ENCODE measurements around the gene PDGFC.

The PDGFC gene

DNA sequence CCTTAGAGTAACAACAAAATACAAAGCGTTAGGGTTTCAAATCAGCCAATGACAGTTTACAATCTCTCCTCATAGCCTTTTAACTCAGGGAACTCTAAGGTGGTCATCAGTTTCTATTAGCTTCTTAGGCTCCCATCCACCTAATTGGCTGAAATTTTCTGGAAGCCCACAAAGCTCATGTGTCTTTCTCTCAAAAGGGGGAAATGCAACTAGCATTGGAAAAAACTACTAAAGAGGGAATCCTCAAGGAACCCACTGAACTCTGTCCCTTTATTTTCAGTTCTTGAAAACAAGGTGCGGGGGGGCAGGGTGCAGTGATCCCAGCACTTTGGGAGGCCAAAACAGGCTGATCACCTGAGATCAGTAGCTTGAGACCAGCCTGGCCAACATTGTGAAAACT lies 56.4 kb downstream of the PDGFC start:
- no peak overlapping the region for H3K9ac ChIP-seq (ENCODE audit: low read length)
- H3K27me3 ChIP-seq (ENCODE audit: insufficient read depth, low read length): no peaks in the 10 kb centered on the region
- H3K79me2 ChIP-seq (ENCODE audit: insufficient read depth, low read length): no peaks in the 10 kb centered on the region
- H3K4me2 ChIP-seq (ENCODE audit: low read length): no peak overlapping the region
- H2AFZ ChIP-seq (ENCODE audit: low read length): no peak overlapping the region
- no peaks in the 10 kb centered on the region for H4K20me1 ChIP-seq (ENCODE audit: insufficient read depth, low read length)
- no peaks in the 10 kb centered on the region for H3F3A ChIP-seq (ENCODE audit: insufficient read depth, low read length)
- no peaks in the 10 kb centered on the region for H3K4me1 ChIP-seq (ENCODE audit: insufficient read depth, low read length, severe bottlenecking)
- no peak overlapping the region for H3K4me3 ChIP-seq (ENCODE audit: low read depth, low read length, poor library complexity, severe bottlenecking)
- H3K27ac ChIP-seq (ENCODE audit: low read depth, low read length, poor library complexity, severe bottlenecking): no peak overlapping the region
- H3K9me2 ChIP-seq (ENCODE audit: low read depth, low read length): no peaks in the 10 kb centered on the region
- H3K36me3 ChIP-seq (ENCODE audit: insufficient read depth, low read length): no peaks in the 10 kb centered on the region
- TF ChIP-seq, protein P1, sequence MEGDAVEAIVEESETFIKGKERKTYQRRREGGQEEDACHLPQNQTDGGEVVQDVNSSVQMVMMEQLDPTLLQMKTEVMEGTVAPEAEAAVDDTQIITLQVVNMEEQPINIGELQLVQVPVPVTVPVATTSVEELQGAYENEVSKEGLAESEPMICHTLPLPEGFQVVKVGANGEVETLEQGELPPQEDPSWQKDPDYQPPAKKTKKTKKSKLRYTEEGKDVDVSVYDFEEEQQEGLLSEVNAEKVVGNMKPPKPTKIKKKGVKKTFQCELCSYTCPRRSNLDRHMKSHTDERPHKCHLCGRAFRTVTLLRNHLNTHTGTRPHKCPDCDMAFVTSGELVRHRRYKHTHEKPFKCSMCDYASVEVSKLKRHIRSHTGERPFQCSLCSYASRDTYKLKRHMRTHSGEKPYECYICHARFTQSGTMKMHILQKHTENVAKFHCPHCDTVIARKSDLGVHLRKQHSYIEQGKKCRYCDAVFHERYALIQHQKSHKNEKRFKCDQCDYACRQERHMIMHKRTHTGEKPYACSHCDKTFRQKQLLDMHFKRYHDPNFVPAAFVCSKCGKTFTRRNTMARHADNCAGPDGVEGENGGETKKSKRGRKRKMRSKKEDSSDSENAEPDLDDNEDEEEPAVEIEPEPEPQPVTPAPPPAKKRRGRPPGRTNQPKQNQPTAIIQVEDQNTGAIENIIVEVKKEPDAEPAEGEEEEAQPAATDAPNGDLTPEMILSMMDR (IDR thresholded peaks at IDR 0.05; ENCODE audit: low read length): no peak
- TF ChIP-seq EZH2 (IDR thresholded peaks at IDR 0.05; ENCODE audit: borderline replicate concordance, low read length): no peak
- no peaks in the 10 kb centered on the region for H3K9me3 ChIP-seq (ENCODE audit: low read length)

DNA sequence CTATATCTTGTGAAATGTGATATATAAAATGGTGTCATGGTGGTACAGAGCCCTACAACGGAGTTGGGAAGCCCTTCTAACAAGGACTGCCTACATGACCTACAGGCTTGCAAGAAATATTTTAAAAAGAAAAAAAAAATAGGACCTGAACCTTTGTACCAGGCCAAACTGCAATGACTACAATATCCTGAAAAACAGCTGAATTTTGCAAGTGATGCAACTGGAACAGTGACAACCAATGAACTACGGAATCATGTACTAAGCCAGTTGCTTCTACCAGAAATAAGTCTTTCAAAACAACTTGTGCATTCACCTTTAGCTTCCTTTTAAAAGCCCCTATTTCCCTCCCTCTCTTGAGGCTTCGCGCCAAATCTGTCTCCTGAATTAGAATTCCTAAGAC lies 58.4 kb downstream of the PDGFC start:
- no peaks in the 10 kb centered on the region for H3K9me3 ChIP-seq (ENCODE audit: low read length)
- no peak overlapping the region for H3K4me2 ChIP-seq (ENCODE audit: low read length)
- TF ChIP-seq, protein P1 (IDR thresholded peaks at IDR 0.05; ENCODE audit: low read length): no peak
- no peak for TF ChIP-seq EZH2 (IDR thresholded peaks at IDR 0.05; ENCODE audit: borderline replicate concordance, low read length)
- H3K27ac ChIP-seq (ENCODE audit: low read depth, low read length, poor library complexity, severe bottlenecking): no peak overlapping the region
- H3F3A ChIP-seq (ENCODE audit: insufficient read depth, low read length): no peaks in the 10 kb centered on the region
- no peak overlapping the region for H3K4me3 ChIP-seq (ENCODE audit: low read depth, low read length, poor library complexity, severe bottlenecking)
- no peaks in the 10 kb centered on the region for H3K4me1 ChIP-seq (ENCODE audit: insufficient read depth, low read length, severe bottlenecking)
- no peaks in the 10 kb centered on the region for H3K9me2 ChIP-seq (ENCODE audit: low read depth, low read length)
- no peaks in the 10 kb centered on the region for H3K79me2 ChIP-seq (ENCODE audit: insufficient read depth, low read length)
- no peak overlapping the region for H2AFZ ChIP-seq (ENCODE audit: low read length)
- no peaks in the 10 kb centered on the region for H4K20me1 ChIP-seq (ENCODE audit: insufficient read depth, low read length)
- no peak overlapping the region for H3K9ac ChIP-seq (ENCODE audit: low read length)
- no peaks in the 10 kb centered on the region for H3K36me3 ChIP-seq (ENCODE audit: insufficient read depth, low read length)
- H3K27me3 ChIP-seq (ENCODE audit: insufficient read depth, low read length): no peaks in the 10 kb centered on the region

DNA sequence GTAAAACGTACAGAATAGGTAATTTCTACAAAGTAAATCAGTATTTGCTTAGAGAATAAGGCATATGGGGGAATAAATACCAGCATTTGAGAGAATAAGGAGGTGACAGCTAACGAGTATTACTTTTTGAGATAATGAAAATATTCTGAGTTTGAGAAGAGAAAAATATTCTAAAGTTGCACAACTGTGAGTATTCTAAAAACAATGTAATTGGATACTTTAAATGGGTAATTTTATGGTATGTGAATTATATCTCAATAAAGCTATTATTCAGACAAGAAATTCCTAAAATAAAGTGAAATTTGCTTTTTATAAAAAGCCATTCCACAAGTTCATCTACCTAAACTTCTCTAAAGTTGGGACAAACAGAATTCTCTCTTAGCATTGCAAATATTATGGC lies 62.6 kb downstream of the PDGFC start:
- Histone ChIP-seq H3K9me2 (ENCODE audit: low read depth, low read length) (no peaks in the 10 kb centered on the region), H3K4me2 (ENCODE audit: low read length) (no peak overlapping the region), H3F3A (ENCODE audit: insufficient read depth, low read length) (no peaks in the 10 kb centered on the region), H3K79me2 (ENCODE audit: insufficient read depth, low read length) (no peaks in the 10 kb centered on the region), H3K4me3 (ENCODE audit: low read depth, low read length, poor library complexity, severe bottlenecking) (no peak overlapping the region), H3K4me1 (ENCODE audit: insufficient read depth, low read length, severe bottlenecking) (no peaks in the 10 kb centered on the region), H3K36me3 (ENCODE audit: insufficient read depth, low read length) (no peaks in the 10 kb centered on the region), H3K27ac (ENCODE audit: low read depth, low read length, poor library complexity, severe bottlenecking) (no peak overlapping the region), H4K20me1 (ENCODE audit: insufficient read depth, low read length) (no peaks in the 10 kb centered on the region), H3K9me3 (ENCODE audit: low read length) (no peaks in the 10 kb centered on the region), H3K9ac (ENCODE audit: low read length) (no peak overlapping the region), H3K27me3 (ENCODE audit: insufficient read depth, low read length) (no peaks in the 10 kb centered on the region), H2AFZ (ENCODE audit: low read length) (no peak overlapping the region)
- no peak for TF ChIP-seq EZH2 (IDR thresholded peaks at IDR 0.05; ENCODE audit: borderline replicate concordance, low read length)
- TF ChIP-seq, protein P1 (IDR thresholded peaks at IDR 0.05; ENCODE audit: low read length): no peak

Data from OCI-LY1 (cell line).